Transverse colon (tissue), 4 donors: ENCODE results near the gene BMP2K. TPM values are rescaled to one million over a fixed set of nuclear protein-coding genes. Genes with fewer than 3 reads are reported as not detected.

ENCODE experiments used
- DNase-seq: peaks from one replicate; pipeline ENCODE4 v3.0.0-alpha.2; 2019
- H3K27ac ChIP-seq, 4 donors: fragments of 200-600 bp; sonication (generic); 2 replicates each; pipeline ENCODE4 v1.5.1; 2016 to 2018; ENCODE audit warnings: inconsistent platforms in 4 of 4
- H3K27me3 ChIP-seq: fragments of 200-600 bp; sonication (generic); 2 replicates; pipeline ENCODE4 v1.5.1; 2017; ENCODE audit warnings: inconsistent platforms
- H3K36me3 ChIP-seq, 4 donors: fragments of 200-600 bp; sonication (generic); 2 replicates each; pipeline ENCODE4 v1.5.1; 2017 to 2019; ENCODE audit warnings: inconsistent platforms in 4 of 4
- H3K4me1 ChIP-seq, 4 donors: fragments of 200-600 bp; sonication (generic); 2 replicates each; pipeline ENCODE4 v1.5.1; 2017 to 2020; ENCODE audit warnings: inconsistent platforms in 4 of 4
- H3K4me3 ChIP-seq, 4 donors: fragments of 200-600 bp; sonication (generic); 1 replicate in 1 of 4; 2 replicates in 3 of 4; pipeline versions ENCODE4 v1.5.1 to v1.6.1; 2017 to 2019; ENCODE audit warnings: inconsistent platforms in 4 of 4
- H3K9me3 ChIP-seq, 2 donors: fragments of 200-600 bp; sonication (generic); 2 replicates each; pipeline ENCODE4 v1.5.1; 2017 to 2019; ENCODE audit warnings: inconsistent platforms in 2 of 2
- EP300 ChIP-seq: sonication (generic); formaldehyde crosslinking; IDR thresholded peaks from one replicate; pipeline ENCODE4 v1.6.1; 2017; ENCODE audit warnings: antibody characterized with exemption, low read depth
- POLR2A ChIP-seq: fragments of 450-650 bp; IDR thresholded peaks from one replicate; pipeline ENCODE4 v1.6.1; 2016; ENCODE audit warnings: antibody characterized with exemption, mild to moderate bottlenecking, moderate library complexity
- POLR2AphosphoS5 ChIP-seq, 3 donors: sonication (generic); formaldehyde crosslinking; IDR thresholded peaks; one replicate each; pipeline ENCODE4 v1.6.1; 2016; ENCODE audit warnings: antibody characterized with exemption in 3 of 3
- WGBS, 2 donors: methylation state at CpG; one replicate each; pipeline ENCODE4 v1.1.5; 2018; ENCODE audit warnings: low coverage in 1 of 2; 5-methylcytosine and 5-hydroxymethylcytosine counted together
- in situ Hi-C, 4 donors: fragments of 200-750 bp; cut with MboI; loops; one replicate each; pipeline versions ENCODE4 v1.15.0 to v1.15.1; 2017; ENCODE audit warnings: low sequenced_read_pairs in 3 of 4, low pct_ligation_motif_present in 1 of 4, low pct_unique_long_range_greater_than_20kb in 1 of 4
- intact Hi-C: fragments of 100-400 bp; cut with DNase I; formaldehyde crosslinking; loops from one replicate; pipeline ENCODE4 v1.15.1; 2023; ENCODE audit warnings: low total_unique reads
- total RNA-seq, 4 donors: library from RNA; depleted of rRNA; stranded (reverse); fragments of >200 nt; gene quantifications; one replicate each; pipeline ENCODE4 v1.1.0, GENCODE V29; 2016
- TF ChIP-seq, protein P1 (sequence below), 5 experiments: fragments of 200-600 bp in 3 of 5; fragments of 450-650 bp in 2 of 5; sonication (generic) in 3 of 5; IDR thresholded peaks; 1 replicate in 2 of 5; 2 replicates in 3 of 5; pipeline ENCODE4 v1.5.1; 2016 to 2017; ENCODE audit warnings: antibody characterized with exemption in 5 of 5, inconsistent platforms in 3 of 5, mild to moderate bottlenecking in 2 of 5, moderate library complexity in 1 of 5

Gene BMP2K
- total RNA-seq, 4 donors from 2014 or later = 12.3 to 147 (median 71.2) TPM

DNA sequence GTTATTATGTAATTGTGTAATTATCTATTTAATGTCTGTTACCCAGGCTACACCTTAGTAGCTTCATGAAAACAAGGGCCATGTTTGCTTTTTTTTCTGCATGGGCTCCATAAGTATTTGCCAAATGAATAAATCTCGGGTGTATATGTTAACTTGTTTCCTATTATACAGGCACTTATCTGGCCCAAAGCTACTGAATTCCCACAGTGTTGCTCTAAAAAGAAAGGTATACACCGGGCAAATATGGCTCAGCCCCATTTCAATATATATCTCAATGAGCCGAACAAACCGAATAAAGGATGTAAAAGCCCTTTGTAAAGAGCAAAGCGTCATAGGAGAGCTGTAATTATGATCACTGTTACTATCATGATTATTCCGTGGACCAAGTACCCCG is 162.3 kb downstream of the BMP2K start:
- H3K27ac ChIP-seq = peak overlapping the region; percentile 79 to 87 (median 84)
- no peaks in the 10 kb centered on the region for H3K36me3 ChIP-seq
- intact Hi-C loops (no loop called here), in situ Hi-C loops (no loop called here)
- 3 to 5% methylated on average over 7 of the region's 7 CpGs for WGBS, 2 donors
- peak overlapping the region; percentile 61 to 92 (median 85) for H3K4me3 ChIP-seq
- TF ChIP-seq, protein P1, sequence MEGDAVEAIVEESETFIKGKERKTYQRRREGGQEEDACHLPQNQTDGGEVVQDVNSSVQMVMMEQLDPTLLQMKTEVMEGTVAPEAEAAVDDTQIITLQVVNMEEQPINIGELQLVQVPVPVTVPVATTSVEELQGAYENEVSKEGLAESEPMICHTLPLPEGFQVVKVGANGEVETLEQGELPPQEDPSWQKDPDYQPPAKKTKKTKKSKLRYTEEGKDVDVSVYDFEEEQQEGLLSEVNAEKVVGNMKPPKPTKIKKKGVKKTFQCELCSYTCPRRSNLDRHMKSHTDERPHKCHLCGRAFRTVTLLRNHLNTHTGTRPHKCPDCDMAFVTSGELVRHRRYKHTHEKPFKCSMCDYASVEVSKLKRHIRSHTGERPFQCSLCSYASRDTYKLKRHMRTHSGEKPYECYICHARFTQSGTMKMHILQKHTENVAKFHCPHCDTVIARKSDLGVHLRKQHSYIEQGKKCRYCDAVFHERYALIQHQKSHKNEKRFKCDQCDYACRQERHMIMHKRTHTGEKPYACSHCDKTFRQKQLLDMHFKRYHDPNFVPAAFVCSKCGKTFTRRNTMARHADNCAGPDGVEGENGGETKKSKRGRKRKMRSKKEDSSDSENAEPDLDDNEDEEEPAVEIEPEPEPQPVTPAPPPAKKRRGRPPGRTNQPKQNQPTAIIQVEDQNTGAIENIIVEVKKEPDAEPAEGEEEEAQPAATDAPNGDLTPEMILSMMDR (IDR thresholded peaks at IDR 0.05) = no peak
- no peak for TF ChIP-seq POLR2A
- no peak for TF ChIP-seq EP300
- no peak for TF ChIP-seq POLR2AphosphoS5 (IDR thresholded peaks at IDR 0.05)
- no peak for DNase-seq
- peaks cover 6 to 17% (median 9%) of the 10 kb centered on the region in 4 donors for H3K4me1 ChIP-seq
- H3K9me3 ChIP-seq = no peaks in the 10 kb centered on the region
- H3K27me3 ChIP-seq = no peaks in the 10 kb centered on the region

DNA sequence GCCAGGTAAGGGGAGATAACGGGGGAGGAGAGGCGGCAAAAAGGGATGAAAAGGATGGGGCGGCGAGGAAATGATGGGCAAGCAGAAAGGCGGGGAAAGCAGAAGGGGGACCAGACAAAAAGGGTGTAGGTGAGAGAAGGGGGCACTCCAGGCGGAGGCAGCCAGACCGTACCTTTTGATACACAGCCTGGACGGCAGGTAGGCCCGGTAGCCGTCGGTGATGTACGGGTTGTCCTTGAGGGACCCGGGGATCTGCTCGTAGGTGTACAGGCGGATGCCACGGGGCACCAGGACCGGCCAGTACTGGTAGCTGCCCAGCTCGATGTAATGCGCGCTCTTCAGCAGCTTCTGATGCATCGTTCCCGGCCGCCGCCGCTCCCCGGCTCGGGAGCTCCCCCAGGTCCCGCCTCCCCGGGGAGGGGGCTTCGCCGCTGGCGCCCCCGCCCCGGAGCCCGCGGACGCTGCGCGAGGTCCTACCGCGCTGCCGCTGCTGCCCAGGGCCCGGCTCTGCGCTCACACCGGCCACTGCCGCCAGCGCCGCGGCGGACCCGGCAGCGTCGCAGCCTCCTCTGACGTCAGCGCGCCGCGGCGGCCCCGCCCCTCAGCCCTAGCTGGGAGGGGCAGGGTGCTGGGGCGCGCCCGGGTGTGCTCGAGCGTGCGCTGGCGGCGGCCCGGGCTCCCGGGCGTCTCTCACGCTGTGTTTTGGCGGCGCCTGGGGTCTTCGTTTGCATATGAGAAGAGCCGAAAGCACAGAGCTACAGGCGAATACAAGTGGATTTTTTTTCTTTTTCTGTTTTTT is 162.9 kb downstream of the BMP2K start, which contains the start of gene PAQR3:
Gene PAQR3 (minus strand): TSS at position 571 of the 799 bp plus-strand sequence. CDS start 214 bp downstream, at position 357.
- DNase-seq = peak; percentile 88
- Histone ChIP-seq H3K4me1 (peaks cover 6 to 17% (median 9%) of the 10 kb centered on the region in 4 donors), H3K36me3 (no peaks in the 10 kb centered on the region), H3K9me3 (no peaks in the 10 kb centered on the region), H3K4me3 (peak within 1 kb of the TSS; percentile 61 to 92 (median 85)), H3K27me3 (no peaks in the 10 kb centered on the region), H3K27ac (peak within 1 kb of the TSS; percentile 79 to 87 (median 84))
- TF ChIP-seq EP300 (no peak), POLR2AphosphoS5 (IDR thresholded peaks at IDR 0.05) (peak; percentile 47 to 83 (median 70)), POLR2A (peak; percentile 21)
- TF ChIP-seq, protein P1 (IDR thresholded peaks at IDR 0.05) = no peak
- in situ Hi-C loops (no loop called here), intact Hi-C loops (no loop called here)
- 0 to 1% methylated on average over 14 to 44 of the region's 77 CpGs for WGBS, 2 donors

DNA sequence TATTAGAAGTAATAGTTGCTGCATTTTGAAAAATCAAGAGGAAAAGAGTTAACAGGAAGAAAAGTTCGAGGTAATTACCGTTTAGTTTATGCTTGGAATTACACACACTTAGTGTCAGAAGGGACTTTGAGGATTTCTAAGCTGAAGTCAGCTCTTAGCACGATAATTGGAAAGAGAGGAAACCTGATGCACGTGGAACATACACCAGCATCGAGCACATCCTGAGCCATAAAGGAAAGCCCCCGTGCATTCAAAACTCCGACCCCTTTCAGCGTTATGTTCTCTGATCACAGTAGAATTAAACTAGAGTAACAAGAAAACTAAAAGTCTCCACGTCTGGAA is 163.5 kb downstream of the BMP2K start:
- Histone ChIP-seq H3K27me3 (no peaks in the 10 kb centered on the region), H3K4me1 (peaks cover 6 to 17% (median 9%) of the 10 kb centered on the region in 4 donors), H3K36me3 (no peaks in the 10 kb centered on the region), H3K27ac (peak overlapping the region; percentile 79 to 87 (median 84)), H3K4me3 (peak overlapping the region; percentile 9 to 92 (median 85)), H3K9me3 (no peaks in the 10 kb centered on the region)
- in situ Hi-C loops = no loop called here
- TF ChIP-seq, protein P1 (IDR thresholded peaks at IDR 0.05) = no peak
- no peak for TF ChIP-seq POLR2A
- TF ChIP-seq POLR2AphosphoS5 (IDR thresholded peaks at IDR 0.05) = no peak
- TF ChIP-seq EP300 = no peak
- no peak for DNase-seq
- WGBS, 2 donors = 0 to 1% methylated on average over 5 to 9 of the region's 9 CpGs
- intact Hi-C loops = no loop called here

DNA sequence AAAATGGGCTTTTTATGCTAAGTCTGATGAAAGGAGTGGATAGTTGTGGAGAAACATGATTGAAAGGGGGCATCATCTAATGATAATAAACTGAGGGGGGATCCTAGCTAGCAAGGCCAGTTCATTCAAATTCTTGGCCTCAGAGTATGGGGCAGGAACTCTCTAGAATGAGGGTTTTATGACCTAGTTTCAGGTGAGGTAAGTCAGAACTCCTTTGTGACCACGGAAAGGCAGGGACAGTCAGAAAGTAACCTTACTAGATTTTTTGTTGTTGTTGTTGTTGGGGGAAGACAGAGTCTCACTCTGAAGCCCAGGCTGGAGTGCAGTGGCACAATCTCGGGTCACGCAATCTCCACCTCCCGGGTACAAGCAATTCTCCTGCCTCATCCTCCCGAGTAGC is 164.6 kb downstream of the BMP2K start:
- H3K9me3 ChIP-seq = no peaks in the 10 kb centered on the region
- H3K4me3 ChIP-seq = no peak overlapping the region
- in situ Hi-C loops = no loop called here
- intact Hi-C loops = no loop called here
- no peak for DNase-seq
- peaks cover 6 to 17% (median 9%) of the 10 kb centered on the region in 4 donors for H3K4me1 ChIP-seq
- TF ChIP-seq EP300 = no peak
- TF ChIP-seq POLR2A = no peak
- TF ChIP-seq, protein P1 (IDR thresholded peaks at IDR 0.05) = no peak
- no peak for TF ChIP-seq POLR2AphosphoS5 (IDR thresholded peaks at IDR 0.05)
- H3K27ac ChIP-seq = no peak overlapping the region
- WGBS, 2 donors = 63 to 85% methylated on average over 1 to 5 of the region's 5 CpGs
- H3K36me3 ChIP-seq = no peaks in the 10 kb centered on the region
- H3K27me3 ChIP-seq = no peaks in the 10 kb centered on the region
